GM20431 (cell line): ENCODE results near the gene FAM9A.
"Not testable (repeated sequence)": the region's sequence is repeated elsewhere in the genome, so short reads cannot be mapped to it uniquely, and the experiment has no call there.

Experiments used
- in situ Hi-C: fragments of 300-500 bp; cut with MseI, MboI; formaldehyde crosslinking; loops from one replicate; pipeline ENCODE4 v1.15.0; 2020; ENCODE audit warnings: low sequenced_read_pairs; ENCODE audit not compliant: unreplicated experiment

FAM9A gene

GRCh38 chrX:8805974-8806373, 4.8 kb upstream of the FAM9A start:
- in situ Hi-C loops = no loop called here

DNA sequence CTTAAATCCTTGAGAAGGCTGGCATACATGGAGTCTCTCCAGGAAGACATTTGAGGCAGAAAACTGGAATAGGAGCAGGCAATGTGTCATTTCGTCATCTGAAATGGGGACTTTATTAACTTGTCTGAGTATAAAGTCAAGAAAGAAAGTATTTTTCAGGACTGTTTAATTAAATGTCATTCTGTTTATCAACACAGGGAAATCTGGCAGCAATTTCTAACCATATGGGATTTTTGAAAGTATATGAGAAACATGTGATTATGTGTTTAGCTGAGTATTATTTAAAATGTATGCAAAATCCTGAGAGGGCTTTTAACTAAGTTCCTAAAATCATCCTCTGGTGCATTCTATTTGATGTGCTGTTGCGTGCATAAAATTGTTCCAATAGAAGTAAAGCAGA, 3.9 kb upstream of the FAM9A start:
- in situ Hi-C loops = no loop called here

DNA sequence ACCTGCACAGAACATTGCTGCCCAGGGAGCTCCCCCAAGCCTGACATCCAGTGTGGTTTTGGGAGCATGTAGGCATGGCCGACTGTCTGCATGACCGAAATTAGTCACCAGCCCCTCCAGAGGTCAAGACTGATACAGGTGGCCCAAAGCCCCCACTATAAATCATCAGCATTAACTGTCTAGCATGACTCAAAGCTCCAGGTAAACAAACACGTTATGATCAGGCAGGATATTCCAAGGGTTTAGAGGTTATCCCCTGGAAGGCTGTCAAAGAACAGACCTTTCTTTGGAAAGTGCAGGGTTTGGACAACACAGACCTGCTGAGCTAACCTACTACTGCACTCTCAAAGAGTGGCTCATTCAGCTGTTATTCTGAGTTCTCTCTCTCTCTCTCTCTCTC, 2.1 kb upstream of the FAM9A start:
- in situ Hi-C loops = no loop called here

- in situ Hi-C loops = not testable (repeated sequence)
These were observed 832 bp downstream of the FAM9A start for GRCh38 chrX:8800351-8800750.

- in situ Hi-C loops = not testable (repeated sequence)
These were observed 1.9 kb downstream of the FAM9A start for GRCh38 chrX:8799281-8799680.

DNA sequence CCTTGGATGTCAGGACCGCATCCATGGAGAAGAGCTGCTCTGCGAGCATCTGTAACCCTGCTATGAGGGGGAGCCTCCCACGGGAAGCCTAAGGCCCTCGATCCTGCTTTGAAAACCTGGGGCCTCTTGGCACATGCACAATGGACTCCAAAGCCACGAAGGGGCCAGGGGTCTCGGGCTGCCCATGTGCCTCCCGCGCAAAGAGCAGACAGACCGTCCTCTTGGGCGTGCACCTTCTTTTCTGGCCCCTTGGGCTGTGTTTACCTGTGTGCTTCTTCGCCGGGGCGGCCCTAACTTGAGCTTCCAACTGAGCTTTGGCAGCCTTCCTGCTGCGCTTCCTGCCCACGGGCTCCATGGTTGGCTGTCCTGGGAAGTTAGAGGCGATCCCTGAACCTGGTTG, 2.5 kb downstream of the FAM9A start:
- in situ Hi-C loops = not testable (repeated sequence)

DNA sequence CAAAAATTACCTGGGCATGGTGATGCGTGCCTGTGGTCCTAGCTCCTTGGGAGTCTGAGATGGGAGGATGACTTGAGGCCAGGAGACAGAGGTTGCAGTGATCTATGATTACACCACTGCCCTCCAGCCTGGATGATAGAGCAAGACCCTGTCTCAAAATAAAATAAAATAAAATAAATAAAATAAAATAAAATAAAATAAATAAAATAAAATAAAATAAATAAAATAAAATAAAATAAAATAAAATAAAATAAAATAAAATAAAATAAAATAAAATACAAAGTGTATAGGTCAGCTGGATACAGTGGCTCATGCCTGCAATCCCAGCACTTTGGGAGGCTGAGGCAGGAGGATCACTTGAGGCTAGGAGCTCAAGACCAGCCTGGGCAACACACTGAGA, 14.1 kb downstream of the FAM9A start:
- in situ Hi-C loops = not testable (repeated sequence)

DNA sequence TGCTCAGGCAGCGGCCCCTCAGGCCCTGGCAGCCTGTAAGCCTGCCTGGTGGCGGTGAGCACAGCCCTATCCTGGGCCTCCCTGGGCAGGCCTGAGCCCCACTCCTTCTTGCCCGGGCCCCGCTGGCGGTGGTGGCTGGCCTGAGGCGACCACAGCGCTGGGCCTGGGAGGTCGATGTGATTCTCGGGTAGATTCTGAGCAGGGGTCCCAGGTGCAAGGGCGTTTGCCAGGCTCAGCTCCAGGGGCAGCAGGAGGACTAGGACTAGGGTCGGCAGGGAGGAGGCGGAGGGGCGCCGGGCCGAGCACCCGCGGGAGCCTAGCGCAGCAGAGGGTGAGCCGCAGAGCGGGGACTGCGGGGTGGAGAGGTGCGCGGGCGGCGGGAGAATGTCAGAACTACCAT, 17.0 kb downstream of the FAM9A start:
- in situ Hi-C loops = no loop called here

GRCh38 chrX:8783714-8784098, 17.5 kb downstream of the FAM9A start:
- in situ Hi-C loops = no loop called here

GRCh38 chrX:8783097-8783713, 18.0 kb downstream of the FAM9A start:
- in situ Hi-C loops = no loop called here

DNA sequence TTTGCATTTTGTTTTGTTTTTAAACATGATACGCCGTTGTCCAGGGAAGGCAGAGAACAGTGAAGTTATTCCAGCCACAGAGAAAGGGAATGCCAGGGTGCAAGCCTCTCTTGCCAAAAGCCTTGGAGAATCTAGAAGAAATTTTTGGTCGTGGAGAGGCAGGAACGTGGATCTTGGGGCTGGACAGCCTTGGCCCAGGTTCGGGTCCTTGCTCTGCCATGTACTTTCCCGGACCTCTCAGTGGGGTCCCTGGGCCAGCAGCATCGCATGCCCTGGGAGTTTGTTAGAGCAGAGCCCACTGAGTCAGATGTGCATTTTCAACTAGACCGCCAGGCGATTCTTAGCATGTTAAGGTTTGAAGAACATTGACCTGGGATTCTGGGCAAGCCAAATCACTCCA, 18.6 kb downstream of the FAM9A start:
- in situ Hi-C loops = no loop called here

DNA sequence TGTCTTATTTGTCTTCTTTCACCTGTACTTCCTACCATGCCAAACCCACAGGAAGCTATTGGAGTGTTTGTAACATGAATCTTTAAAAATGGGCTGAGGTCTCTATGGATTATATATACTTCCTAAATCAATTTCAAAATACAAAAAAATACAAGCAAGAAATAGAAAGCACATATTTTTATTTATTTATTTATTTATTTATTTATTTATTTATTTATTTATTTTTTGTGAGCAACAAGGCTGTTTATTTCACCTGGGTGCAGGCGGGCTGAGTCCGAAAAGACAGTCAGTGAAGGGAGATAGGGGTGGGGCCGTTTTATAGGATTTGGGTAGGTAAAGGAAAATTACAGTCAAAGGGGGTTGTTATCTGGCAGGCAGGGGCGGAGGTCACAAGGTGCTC, 19.3 kb downstream of the FAM9A start:
- in situ Hi-C loops = not testable (repeated sequence)

DNA sequence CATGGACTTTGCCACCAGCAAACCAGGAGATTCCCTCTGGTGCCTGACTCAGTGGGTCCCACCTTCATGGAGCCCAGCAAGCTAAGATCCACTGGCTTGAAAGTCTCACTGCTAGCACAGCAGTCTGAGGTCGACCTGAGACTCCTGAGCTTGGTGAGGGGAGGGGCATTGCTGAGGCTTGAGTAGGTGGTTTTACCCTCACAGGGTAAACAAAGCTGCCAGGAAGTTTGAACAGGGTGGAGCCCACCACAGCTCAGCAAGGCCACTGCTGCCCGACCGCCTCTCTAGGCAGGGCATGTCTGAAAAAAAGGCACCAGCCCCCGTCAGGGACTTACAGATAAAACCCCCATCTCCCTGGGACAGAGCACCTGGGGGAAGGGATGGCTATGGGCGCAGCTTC, 28.1 kb downstream of the FAM9A start:
- in situ Hi-C loops = no loop called here

GRCh38 chrX:8760021-8760420, 41.2 kb downstream of the FAM9A start:
- in situ Hi-C loops = no loop called here

- in situ Hi-C loops = not testable (repeated sequence)
These were observed 42.5 kb downstream of the FAM9A start for GRCh38 chrX:8758706-8759105.

GRCh38 chrX:8757609-8758389, 43.4 kb downstream of the FAM9A start:
- in situ Hi-C loops = not testable (repeated sequence)

DNA sequence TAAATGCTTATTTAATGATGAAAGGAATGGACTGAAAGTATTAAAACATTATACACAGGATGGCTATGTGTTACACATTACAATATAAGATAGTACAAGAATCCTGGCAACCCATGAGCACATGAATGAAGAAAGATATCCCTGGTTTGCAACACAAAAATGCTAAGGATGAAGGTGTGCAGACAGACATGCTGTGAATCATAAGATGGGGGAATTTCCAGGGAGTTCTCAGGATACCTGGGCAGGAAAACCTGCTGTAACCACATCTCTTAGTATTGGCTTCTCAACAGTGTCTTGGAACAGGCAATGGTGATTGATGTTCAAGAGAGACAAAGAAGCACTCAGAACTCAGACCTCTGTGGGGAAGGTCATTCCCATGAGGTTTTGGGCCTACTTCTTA, 45.4 kb downstream of the FAM9A start:
- in situ Hi-C loops = no loop called here

GRCh38 chrX:8755116-8755515, 46.1 kb downstream of the FAM9A start:
- in situ Hi-C loops = no loop called here

DNA sequence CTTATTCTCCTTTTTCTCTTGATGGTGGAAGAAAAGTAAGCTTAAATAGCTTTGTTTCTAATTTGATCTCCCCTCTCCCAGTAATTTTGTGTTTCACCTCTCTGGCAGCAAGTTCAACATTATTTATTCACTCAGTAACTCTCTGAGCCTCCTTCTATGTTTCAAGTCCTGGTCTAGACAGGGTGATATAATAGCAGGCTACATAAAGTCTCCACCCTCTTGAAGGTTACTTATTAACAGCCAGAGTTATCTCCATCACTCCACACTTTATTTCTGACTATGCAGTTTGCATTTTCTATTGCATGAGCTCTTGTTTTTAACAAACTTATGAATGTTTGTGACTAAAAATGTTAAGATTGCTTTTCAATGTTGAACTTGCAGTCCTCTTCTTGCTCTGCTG, 51.5 kb downstream of the FAM9A start:
- in situ Hi-C loops = loop anchor here (25.0 kb wide), 1 partner anchor 762 kb away; no protein-coding TSS in a partner anchor

- in situ Hi-C loops = loop anchor here (25.0 kb wide), 1 partner anchor 762 kb away; no protein-coding TSS in a partner anchor
These were observed 52.3 kb downstream of the FAM9A start for GRCh38 chrX:8748855-8749254.

GRCh38 chrX:8743126-8743732, 58.0 kb downstream of the FAM9A start:
- in situ Hi-C loops = loop anchor here (25.0 kb wide), 1 partner anchor 756 kb away; no protein-coding TSS in a partner anchor
